Left cardiac atrium (tissue), 4 donors: ENCODE results near the gene STAP2. TPM values are rescaled to one million over a fixed set of nuclear protein-coding genes. Genes with fewer than 3 reads are reported as not detected.
A peak's percentile ranks its signal among the peaks of the same experiment; 100 is the strongest.

Experiments
- ATAC-seq, 2 donors: fragments of 200-7000 bp; cut with Tn5 transposase; one replicate each; pipeline ENCODE4 v1.9.1; 2020; ENCODE audit warnings: mild to moderate bottlenecking in 2 of 2, moderate library complexity in 2 of 2
- DNase-seq: peaks from one replicate; pipeline ENCODE4 v3.0.0-alpha.2; 2020
- intact Hi-C, 2 donors: fragments of 100-400 bp; cut with DNase I; formaldehyde crosslinking; loops; one replicate each; pipeline versions ENCODE4 v1.14.1 to v1.15.1; 2022 to 2023
- total RNA-seq, 2 donors: library from RNA; stranded (reverse); fragmentation: NEBNext Ultra II Directional; extraction: Animal tissue kit (Norgen Biotek cat#: 25700); gene quantifications; one replicate each; pipeline ENCODE4 v1.2.1, GENCODE V29; 2021
- donor health status: DM: no; HTN: yes; CAD: no.
- donor health status: DM: no; HTN: yes; CAD: no; lungs with severe emphysema.
- donor health status: DM: yes; HTN: yes; CAD: no.
- donor health status: Dilated cardiomyopathy.

The STAP2 gene
- total RNA-seq, 2 donors from 2014 or later = 4.8 to 8.2 TPM

GRCh38 chr19:4319067-4319718, 19.4 kb downstream of the STAP2 start:
- ATAC-seq = no peak
- DNase-seq = no peak
- intact Hi-C loops = no loop called here

GRCh38 chr19:4318460-4318859, 20.2 kb downstream of the STAP2 start:
- ATAC-seq (no peak), DNase-seq (no peak)
- intact Hi-C loops = no loop called here

GRCh38 chr19:4316956-4317355, 21.7 kb downstream of the STAP2 start:
- DNase-seq (no peak), ATAC-seq (no peak)
- intact Hi-C loops = no loop called here

GRCh38 chr19:4313847-4314490, 24.7 kb downstream of the STAP2 start:
- ATAC-seq (no peak), DNase-seq (no peak)
- intact Hi-C loops = no loop called here

GRCh38 chr19:4310247-4311121, 28.1 kb downstream of the STAP2 start:
- ATAC-seq (no peak), DNase-seq (no peak)
- intact Hi-C loops = no loop called here

GRCh38 chr19:4305659-4306058, 33.0 kb downstream of the STAP2 start:
- no peak for ATAC-seq
- intact Hi-C loops = no loop called here

GRCh38 chr19:4305257-4305612, 33.4 kb downstream of the STAP2 start:
- DNase-seq (no peak), ATAC-seq (no peak)
- intact Hi-C loops = no loop called here

More at GRCh38 chr19:4305659-4306058, 33.0 kb downstream of the STAP2 start:
- DNase-seq = no peak

- peak; percentile 41 to 56 for ATAC-seq
- intact Hi-C loops = no loop called here
- DNase-seq = no peak
Measured at GRCh38 chr19:4304538-4305256, 33.9 kb downstream of the STAP2 start, which contains the start of gene FSD1. Gene FSD1 (plus strand): TSS chr19:4304598. CDS start chr19:4304747, 149 bp downstream.

- DNase-seq = no peak
- intact Hi-C loops = no loop called here
- no peak for ATAC-seq
Measured at GRCh38 chr19:4303819-4304537, 34.6 kb downstream of the STAP2 start.

- intact Hi-C loops = no loop called here
- no peak for DNase-seq
- no peak for ATAC-seq
Measured at GRCh38 chr19:4302243-4302640, 36.4 kb downstream of the STAP2 start, which contains the start of gene TMIGD2. Gene TMIGD2 (minus strand): TSS chr19:4302389. CDS start chr19:4302385, 4 bp downstream.

GRCh38 chr19:4301590-4302242, 36.9 kb downstream of the STAP2 start:
- DNase-seq (no peak), ATAC-seq (no peak)
- intact Hi-C loops = no loop called here

GRCh38 chr19:4300589-4300988, 38.0 kb downstream of the STAP2 start:
- DNase-seq (no peak), ATAC-seq (no peak)
- intact Hi-C loops = no loop called here

- DNase-seq (no peak), ATAC-seq (no peak)
- intact Hi-C loops = no loop called here
Measured at GRCh38 chr19:4298810-4299550, 39.6 kb downstream of the STAP2 start.

- intact Hi-C loops = no loop called here
- DNase-seq (no peak), ATAC-seq (no peak)
Measured at GRCh38 chr19:4297901-4298809, 40.5 kb downstream of the STAP2 start.

GRCh38 chr19:4295972-4296771, 42.5 kb downstream of the STAP2 start:
- ATAC-seq = peak in 1 of 2 donors; percentile 27
- intact Hi-C loops = no loop called here
- no peak for DNase-seq

- no peak for ATAC-seq
- no peak for DNase-seq
- intact Hi-C loops = no loop called here
Measured at GRCh38 chr19:4294389-4294788, 44.2 kb downstream of the STAP2 start.
